KMS-11 (cell line): ENCODE results near the gene HDAC4.

Experiments used
- H2AFZ ChIP-seq: fragments of 200-600 bp; sonication (generic); 2 replicates; pipeline ENCODE4 v1.6.1; 2016; ENCODE audit warnings: antibody characterized with exemption, mixed run types, low read depth
- H3K27ac ChIP-seq: fragments of 200-600 bp; sonication (generic); 2 replicates; pipeline ENCODE4 v1.6.1; 2016; ENCODE audit warnings: mild to moderate bottlenecking, mixed run types
- H3K27me3 ChIP-seq: fragments of 200-600 bp; sonication (generic); 2 replicates; pipeline ENCODE4 v1.6.1; 2017; ENCODE audit warnings: mild to moderate bottlenecking, low read depth, mixed run types, moderate library complexity; ENCODE audit not compliant: insufficient read depth
- H3K36me3 ChIP-seq: fragments of 200-600 bp; sonication (generic); 2 replicates; pipeline ENCODE4 v1.6.1; 2017; ENCODE audit warnings: mild to moderate bottlenecking, mixed run types; ENCODE audit not compliant: insufficient read depth
- H3K4me1 ChIP-seq: fragments of 200-600 bp; sonication (generic); 2 replicates; pipeline ENCODE4 v1.6.1; 2016; ENCODE audit warnings: mild to moderate bottlenecking, low read depth, mixed run types; ENCODE audit not compliant: poor library complexity, severe bottlenecking
- H3K4me2 ChIP-seq: fragments of 200-600 bp; sonication (generic); 2 replicates; pipeline ENCODE4 v1.7.0; 2016; ENCODE audit warnings: mild to moderate bottlenecking, mixed run types
- H3K4me3 ChIP-seq: fragments of 200-600 bp; sonication (generic); IDR thresholded peaks from 2 replicates; pipeline ENCODE4 v1.6.1; 2017; ENCODE audit warnings: low read depth, low read length, mixed read lengths; ENCODE audit not compliant: insufficient read depth
- H3K79me2 ChIP-seq: fragments of 200-600 bp; sonication (generic); 2 replicates; pipeline ENCODE4 v1.6.1; 2016; ENCODE audit warnings: low read depth, mixed run types; ENCODE audit not compliant: insufficient read depth
- H3K9ac ChIP-seq: fragments of 200-600 bp; sonication (generic); 2 replicates; pipeline ENCODE4 v1.6.1; 2016; ENCODE audit warnings: mild to moderate bottlenecking, mixed run types
- H4K20me1 ChIP-seq: fragments of 200-600 bp; sonication (generic); 2 replicates; pipeline ENCODE4 v1.6.1; 2016; ENCODE audit warnings: mild to moderate bottlenecking, mixed run types; ENCODE audit not compliant: insufficient read depth
- TF ChIP-seq, protein P1 (sequence below): fragments of 200-600 bp; sonication (generic); conservative IDR thresholded peaks from 2 replicates; pipeline ENCODE4 v1.6.1; 2017; ENCODE audit warnings: low read depth, mild to moderate bottlenecking, antibody characterized with exemption, low read length, moderate library complexity, mixed read lengths

Gene HDAC4

DNA sequence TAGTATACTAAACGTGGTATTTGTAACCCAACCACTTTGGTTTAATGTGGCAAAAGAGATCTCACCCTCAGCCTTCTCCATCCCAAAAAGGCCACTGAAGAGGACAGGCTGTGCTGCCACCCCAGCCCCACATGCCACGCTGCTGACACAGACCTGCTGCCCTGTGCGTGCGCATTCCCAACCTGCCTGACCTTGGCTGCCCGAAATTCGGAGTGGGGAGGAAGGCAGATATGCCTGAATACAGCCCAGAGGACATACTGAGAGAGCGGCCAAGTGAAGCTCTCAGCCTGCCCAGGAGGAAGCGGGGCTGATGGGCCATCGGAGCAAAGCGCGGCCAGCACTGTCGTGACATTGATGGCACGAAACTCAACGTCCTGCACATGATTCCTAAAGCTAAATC lies 70.0 kb downstream of the HDAC4 start:
- Histone ChIP-seq H2AFZ (no peak overlapping the region), H3K4me3 (no peak overlapping the region), H3K4me2 (no peak overlapping the region; the same call in 1 of the 2 replicates), H3K36me3 (no peaks in the 10 kb centered on the region), H3K9ac (no peak overlapping the region), H4K20me1 (no peaks in the 10 kb centered on the region), H3K79me2 (peaks cover 57% of the 10 kb centered on the region), H3K27me3 (no peaks in the 10 kb centered on the region), H3K27ac (no peak overlapping the region; the same call in 1 of the 2 replicates), H3K4me1 (peaks cover 65% of the 10 kb centered on the region)
- TF ChIP-seq, protein P1, sequence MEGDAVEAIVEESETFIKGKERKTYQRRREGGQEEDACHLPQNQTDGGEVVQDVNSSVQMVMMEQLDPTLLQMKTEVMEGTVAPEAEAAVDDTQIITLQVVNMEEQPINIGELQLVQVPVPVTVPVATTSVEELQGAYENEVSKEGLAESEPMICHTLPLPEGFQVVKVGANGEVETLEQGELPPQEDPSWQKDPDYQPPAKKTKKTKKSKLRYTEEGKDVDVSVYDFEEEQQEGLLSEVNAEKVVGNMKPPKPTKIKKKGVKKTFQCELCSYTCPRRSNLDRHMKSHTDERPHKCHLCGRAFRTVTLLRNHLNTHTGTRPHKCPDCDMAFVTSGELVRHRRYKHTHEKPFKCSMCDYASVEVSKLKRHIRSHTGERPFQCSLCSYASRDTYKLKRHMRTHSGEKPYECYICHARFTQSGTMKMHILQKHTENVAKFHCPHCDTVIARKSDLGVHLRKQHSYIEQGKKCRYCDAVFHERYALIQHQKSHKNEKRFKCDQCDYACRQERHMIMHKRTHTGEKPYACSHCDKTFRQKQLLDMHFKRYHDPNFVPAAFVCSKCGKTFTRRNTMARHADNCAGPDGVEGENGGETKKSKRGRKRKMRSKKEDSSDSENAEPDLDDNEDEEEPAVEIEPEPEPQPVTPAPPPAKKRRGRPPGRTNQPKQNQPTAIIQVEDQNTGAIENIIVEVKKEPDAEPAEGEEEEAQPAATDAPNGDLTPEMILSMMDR: no peak

DNA sequence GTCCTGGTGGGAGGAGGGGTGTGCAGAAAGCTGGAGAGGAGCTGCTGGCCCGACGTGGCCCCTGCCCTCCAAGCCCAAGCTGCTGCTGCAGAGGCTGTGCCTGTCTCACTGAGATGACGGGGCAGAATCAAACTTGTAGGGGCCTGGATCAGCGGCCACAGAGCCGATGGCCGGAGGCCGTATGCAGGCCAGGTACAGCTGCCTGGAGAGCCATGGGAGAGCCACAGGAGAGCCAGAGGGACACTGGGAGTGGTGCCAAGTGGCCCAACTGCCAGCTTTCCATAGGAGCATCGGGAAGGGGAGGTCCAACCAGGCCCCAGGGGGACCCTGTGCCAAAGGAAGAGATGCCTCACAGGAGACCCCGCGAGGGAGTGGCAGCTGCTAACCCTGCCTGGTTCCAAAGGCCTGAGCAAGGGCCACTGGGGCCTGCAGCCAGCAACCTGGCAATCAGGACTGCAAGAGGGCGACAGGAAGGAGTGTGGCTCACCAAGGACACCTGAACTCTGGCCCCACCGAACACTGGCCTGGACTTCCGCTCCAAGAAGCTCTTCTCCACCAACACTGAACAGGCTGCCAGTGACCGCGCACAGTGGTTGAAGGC lies 70.7 kb downstream of the HDAC4 start:
- Histone ChIP-seq H3K4me3 (no peak overlapping the region), H3K27me3 (no peaks in the 10 kb centered on the region), H3K9ac (no peak overlapping the region), H3K4me1 (peaks cover 73% of the 10 kb centered on the region), H4K20me1 (no peaks in the 10 kb centered on the region), H3K4me2 (peak overlapping the region; percentile 84; the same call in 1 of the 2 replicates), H3K79me2 (peaks cover 57% of the 10 kb centered on the region; the same call in 1 of the 2 replicates), H2AFZ (no peak overlapping the region), H3K27ac (no peak overlapping the region; the same call in 1 of the 2 replicates), H3K36me3 (no peaks in the 10 kb centered on the region)
- TF ChIP-seq, protein P1: no peak

DNA sequence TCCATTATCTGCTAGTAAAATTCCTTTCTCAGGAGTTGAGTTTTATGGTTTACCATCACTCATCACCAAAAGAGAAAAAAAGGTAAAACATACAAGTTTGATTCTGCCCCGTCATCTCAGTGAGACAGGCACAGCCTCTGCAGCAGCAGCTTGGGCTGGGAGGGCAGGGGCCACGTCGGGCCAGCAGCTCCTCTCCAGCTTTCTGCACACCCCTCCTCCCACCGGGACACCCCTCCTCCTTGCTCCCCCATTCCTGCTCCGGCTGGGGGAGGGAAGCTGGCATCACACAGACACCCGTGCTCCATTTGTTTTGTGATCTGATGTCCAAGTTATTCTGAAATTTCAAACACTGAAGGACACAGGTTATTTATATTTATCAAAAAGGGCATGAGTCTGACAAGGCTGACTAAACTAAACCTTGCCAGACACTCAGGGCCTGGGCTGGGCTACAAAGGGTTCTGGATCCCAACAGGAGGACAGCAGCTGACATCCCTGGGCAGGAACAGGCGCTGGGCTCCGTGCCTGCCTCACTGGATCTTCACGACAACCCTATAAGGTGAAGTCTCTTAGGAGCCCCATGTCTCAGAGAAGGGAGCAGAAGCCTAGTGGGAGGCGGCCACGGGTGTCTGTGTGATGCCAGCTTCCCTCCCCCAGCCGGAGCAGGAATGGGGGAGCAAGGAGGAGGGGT lies 71.4 kb downstream of the HDAC4 start:
- no peak overlapping the region for H3K9ac ChIP-seq
- H3K4me2 ChIP-seq: peak overlapping the region; percentile 84
- no peak overlapping the region for H3K4me3 ChIP-seq
- no peaks in the 10 kb centered on the region for H4K20me1 ChIP-seq
- H3K27ac ChIP-seq: peak overlapping the region; percentile 94
- H3K27me3 ChIP-seq: no peaks in the 10 kb centered on the region
- H2AFZ ChIP-seq: no peak overlapping the region
- TF ChIP-seq, protein P1: no peak
- no peaks in the 10 kb centered on the region for H3K36me3 ChIP-seq
- H3K4me1 ChIP-seq: peaks cover 79% of the 10 kb centered on the region
- H3K79me2 ChIP-seq: peaks cover 57% of the 10 kb centered on the region; the same call in 1 of the 2 replicates

DNA sequence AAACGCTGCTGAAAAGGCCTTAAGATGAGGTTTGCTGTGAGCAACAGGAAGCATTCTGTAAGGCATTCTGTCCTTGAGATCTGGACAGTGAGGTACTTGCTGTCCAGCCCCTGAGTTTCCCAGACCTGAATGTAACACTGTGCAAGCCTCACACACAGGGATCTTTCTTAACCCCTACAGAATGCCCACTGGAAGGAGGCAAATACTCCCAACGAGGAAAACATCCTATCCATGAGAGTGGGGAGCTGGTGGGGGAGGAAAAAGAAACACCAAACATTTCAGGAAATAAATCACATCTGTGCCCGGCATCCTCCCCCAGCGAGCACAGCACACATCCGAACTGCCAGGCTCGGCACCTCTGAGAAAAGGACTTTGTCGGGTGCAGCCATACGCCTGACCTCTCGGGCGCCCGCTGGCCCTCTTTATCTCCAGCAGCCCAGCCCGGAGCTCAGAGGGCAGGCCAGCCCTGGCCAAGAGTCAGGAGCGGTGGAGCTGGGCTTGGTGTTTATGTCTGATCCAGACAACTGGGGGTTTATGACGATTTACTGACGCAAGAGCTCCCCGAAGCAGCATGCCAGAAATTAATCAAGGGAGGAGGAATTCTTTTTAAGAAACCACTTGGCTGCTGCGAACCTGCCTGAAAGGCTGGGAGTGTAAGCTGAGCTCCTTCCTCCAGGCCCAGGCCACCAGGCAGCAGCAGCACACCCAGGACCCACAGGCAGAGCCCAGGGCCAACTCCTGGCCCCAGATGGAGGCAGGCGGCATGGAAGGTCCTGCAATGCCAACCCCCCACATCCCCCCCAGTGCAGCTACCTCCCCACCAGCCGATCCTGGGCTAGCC lies 72.2 kb downstream of the HDAC4 start:
- Histone ChIP-seq H3K4me2 (peak overlapping the region; percentile 84), H2AFZ (no peak overlapping the region), H3K4me3 (no peak overlapping the region), H3K27ac (peak overlapping the region; percentile 94), H3K27me3 (no peaks in the 10 kb centered on the region), H3K4me1 (peaks cover 88% of the 10 kb centered on the region), H4K20me1 (no peaks in the 10 kb centered on the region), H3K9ac (peak overlapping the region; percentile 62; the same call in 1 of the 2 replicates), H3K36me3 (no peaks in the 10 kb centered on the region), H3K79me2 (peaks cover 57% of the 10 kb centered on the region; the same call in 1 of the 2 replicates)
- TF ChIP-seq, protein P1: no peak
